NCI-H1436 (cell line): Measurements from ENCODE around the gene USP37.

Experiments
- DNase-seq: peaks from one replicate; lab custom pipeline; 2025; lab: John Stamatoyannopoulos, UW

The USP37 gene

DNA sequence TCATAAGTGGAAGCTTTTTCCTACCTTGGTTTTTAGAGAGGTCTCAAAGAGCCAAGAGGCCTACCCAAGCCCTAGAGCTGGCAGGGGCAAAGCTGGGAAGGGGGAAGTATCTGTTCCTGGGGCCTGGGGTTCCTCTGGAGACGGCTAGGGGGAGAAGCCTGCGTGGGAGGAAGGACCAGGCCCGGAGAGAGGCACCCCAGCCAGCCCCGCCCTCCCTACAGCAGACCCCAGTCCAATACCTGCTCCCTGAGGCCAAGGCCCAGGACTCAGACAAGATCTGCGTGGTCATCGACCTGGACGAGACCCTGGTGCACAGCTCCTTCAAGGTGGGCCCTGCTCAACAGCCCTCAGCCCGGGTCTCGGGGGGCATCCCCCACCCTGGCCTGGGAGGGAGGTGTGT lies 166.3 kb downstream of the USP37 start:
- no peak for DNase-seq

DNA sequence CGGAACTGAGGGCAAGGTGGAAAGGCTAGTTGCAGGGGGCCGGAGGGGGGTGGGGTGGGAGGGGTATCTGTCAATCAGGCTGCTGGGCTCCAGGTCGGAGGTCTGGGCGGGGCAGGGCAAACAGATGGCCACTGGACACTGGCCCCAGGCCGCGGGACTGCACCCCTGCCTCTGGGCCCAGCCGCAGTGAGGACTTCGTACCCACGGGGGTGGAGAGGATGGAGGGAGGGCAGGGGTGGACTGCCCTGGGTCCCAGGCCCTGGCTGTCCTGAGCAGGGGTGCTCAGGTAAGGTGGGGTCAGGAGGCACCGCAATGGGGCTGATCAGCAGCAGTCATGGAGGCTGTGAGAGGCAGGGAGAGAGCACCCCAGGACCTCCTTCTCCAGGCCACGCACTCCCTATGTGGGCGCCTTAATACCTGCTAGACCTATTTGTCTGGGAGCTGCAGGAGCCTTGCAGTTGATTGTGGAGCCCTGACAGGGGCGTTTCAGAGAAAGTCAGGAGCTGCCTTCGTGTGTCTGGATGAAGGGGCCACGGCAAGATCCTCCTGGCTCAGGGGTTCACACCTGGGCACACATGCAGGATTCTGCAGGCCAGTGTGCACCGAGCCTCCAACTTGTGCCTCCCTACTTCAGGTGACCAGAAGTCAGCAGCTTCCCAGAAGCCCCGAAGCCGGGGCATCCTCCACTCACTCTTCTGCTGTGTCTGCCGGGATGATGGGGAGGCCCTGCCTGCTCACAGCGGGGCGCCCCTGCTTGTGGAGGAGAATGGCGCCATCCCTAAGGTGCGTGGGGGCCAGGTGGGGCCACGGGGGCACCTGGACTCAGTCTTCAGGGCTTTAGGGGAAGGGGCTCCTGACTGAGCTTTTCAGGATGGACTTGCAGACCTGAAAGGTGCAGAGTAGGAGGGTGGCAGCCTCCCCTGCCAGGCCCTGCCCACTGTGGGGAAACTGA lies 166.9 kb downstream of the USP37 start:
- no peak for DNase-seq
